Hepatocyte (in vitro differentiated cells): Measurements from ENCODE around the gene DSCAM.
"Not testable (repeated sequence)": the region's sequence is repeated elsewhere in the genome, so short reads cannot be mapped to it uniquely, and the experiment has no call there.

ENCODE experiments used
- CTCF ChIP-seq: fragments of 200-600 bp; sonication (generic); IDR thresholded peaks from 2 replicates; pipeline ENCODE4 v1.5.1; 2016; ENCODE audit warnings: antibody characterized with exemption, mild to moderate bottlenecking; ENCODE audit not compliant: poor library complexity
- EZH2 ChIP-seq: fragments of 200-600 bp; sonication (generic); IDR thresholded peaks from 2 replicates; pipeline ENCODE4 v1.6.1; 2016; ENCODE audit warnings: antibody characterized with exemption, mild to moderate bottlenecking, borderline replicate concordance
- EZH2phosphoT487 ChIP-seq: fragments of 200-600 bp; sonication (generic); IDR thresholded peaks from one replicate; pipeline ENCODE4 v1.6.1; 2018; ENCODE audit warnings: antibody characterized with exemption, mild to moderate bottlenecking, low read depth, moderate library complexity; ENCODE audit not compliant: unreplicated experiment, severe bottlenecking

GRCh38 chr21:40439581-40439980, 407.4 kb downstream of the DSCAM start:
- TF ChIP-seq CTCF, EZH2, EZH2phosphoT487: not testable (repeated sequence)
